Mucosa of stomach (tissue), 1 donor: Measurements from ENCODE around the gene ZNF367.
A peak's percentile ranks its signal among the peaks of the same experiment; 100 is the strongest.

Experiments used
- H3K27me3 ChIP-seq: one replicate; pipeline ENCODE4 v1.7.0; 2013; ENCODE audit warnings: mild to moderate bottlenecking, low read length; ENCODE audit not compliant: control insufficient read depth, insufficient read depth
- H3K36me3 ChIP-seq: one replicate; pipeline ENCODE4 v1.7.0; 2013; ENCODE audit warnings: low read length; ENCODE audit not compliant: control insufficient read depth, insufficient read depth
- H3K4me1 ChIP-seq: one replicate; pipeline ENCODE4 v1.7.0; 2013; ENCODE audit warnings: mild to moderate bottlenecking, low read length; ENCODE audit not compliant: control insufficient read depth, insufficient read depth
- H3K4me3 ChIP-seq: one replicate; pipeline ENCODE4 v1.7.0; 2013; ENCODE audit warnings: low read length
- H3K9ac ChIP-seq: one replicate; pipeline ENCODE4 v1.7.0; 2013; ENCODE audit warnings: mild to moderate bottlenecking, low read length, moderate library complexity
- H3K9me3 ChIP-seq: one replicate; pipeline ENCODE4 v1.7.0; 2013; ENCODE audit warnings: mild to moderate bottlenecking, low read length, moderate library complexity; ENCODE audit not compliant: control insufficient read depth
- donor health status: Pancreatic carcinoma.

The ZNF367 gene

GRCh38 chr9:96435345-96435744 is 17.2 kb upstream of the ZNF367 start:
- H3K36me3 ChIP-seq: no peaks in the 10 kb centered on the region
- no peaks in the 10 kb centered on the region for H3K9me3 ChIP-seq
- no peaks in the 10 kb centered on the region for H3K4me1 ChIP-seq
- no peaks in the 10 kb centered on the region for H3K27me3 ChIP-seq
- no peak overlapping the region for H3K9ac ChIP-seq
- no peak overlapping the region for H3K4me3 ChIP-seq

GRCh38 chr9:96430377-96430776 is 12.2 kb upstream of the ZNF367 start:
- H3K4me1 ChIP-seq: no peaks in the 10 kb centered on the region
- no peaks in the 10 kb centered on the region for H3K9me3 ChIP-seq
- H3K36me3 ChIP-seq: no peaks in the 10 kb centered on the region
- no peak overlapping the region for H3K4me3 ChIP-seq
- H3K9ac ChIP-seq: no peak overlapping the region
- H3K27me3 ChIP-seq: no peaks in the 10 kb centered on the region

GRCh38 chr9:96429732-96430131 is 11.6 kb upstream of the ZNF367 start:
- Histone ChIP-seq H3K9me3 (no peaks in the 10 kb centered on the region), H3K36me3 (no peaks in the 10 kb centered on the region), H3K4me3 (no peak overlapping the region), H3K4me1 (no peaks in the 10 kb centered on the region), H3K27me3 (no peaks in the 10 kb centered on the region), H3K9ac (no peak overlapping the region)

- no peak overlapping the region for H3K4me3 ChIP-seq
- no peaks in the 10 kb centered on the region for H3K9me3 ChIP-seq
- no peaks in the 10 kb centered on the region for H3K36me3 ChIP-seq
These were observed 7.5 kb upstream of the ZNF367 start for GRCh38 chr9:96425500-96426169.

GRCh38 chr9:96423985-96424336 is 5.8 kb upstream of the ZNF367 start:
- Histone ChIP-seq H3K4me3 (no peak overlapping the region), H3K9ac (no peak overlapping the region), H3K36me3 (no peaks in the 10 kb centered on the region), H3K27me3 (no peaks in the 10 kb centered on the region), H3K9me3 (no peaks in the 10 kb centered on the region), H3K4me1 (peaks cover 16% of the 10 kb centered on the region)

More at GRCh38 chr9:96425500-96426169, 7.5 kb upstream of the ZNF367 start:
- Histone ChIP-seq H3K27me3 (no peaks in the 10 kb centered on the region), H3K9ac (no peak overlapping the region), H3K4me1 (peaks cover 4% of the 10 kb centered on the region)

GRCh38 chr9:96423322-96423984 is 5.3 kb upstream of the ZNF367 start:
- H3K4me3 ChIP-seq: no peak overlapping the region
- H3K27me3 ChIP-seq: no peaks in the 10 kb centered on the region
- peaks cover 16% of the 10 kb centered on the region for H3K4me1 ChIP-seq
- no peaks in the 10 kb centered on the region for H3K9me3 ChIP-seq
- no peak overlapping the region for H3K9ac ChIP-seq
- H3K36me3 ChIP-seq: no peaks in the 10 kb centered on the region

- Histone ChIP-seq H3K4me1 (peaks cover 21% of the 10 kb centered on the region), H3K9me3 (no peaks in the 10 kb centered on the region), H3K4me3 (no peak overlapping the region), H3K36me3 (no peaks in the 10 kb centered on the region), H3K27me3 (no peaks in the 10 kb centered on the region), H3K9ac (no peak overlapping the region)
These were observed 2.5 kb upstream of the ZNF367 start for GRCh38 chr9:96420468-96421219.

GRCh38 chr9:96419691-96419969 is 1.5 kb upstream of the ZNF367 start:
- no peaks in the 10 kb centered on the region for H3K36me3 ChIP-seq
- H3K9me3 ChIP-seq: no peaks in the 10 kb centered on the region
- peak overlapping the region; percentile 64 for H3K4me3 ChIP-seq
- H3K4me1 ChIP-seq: peaks cover 21% of the 10 kb centered on the region
- H3K9ac ChIP-seq: peak overlapping the region; percentile 78
- no peaks in the 10 kb centered on the region for H3K27me3 ChIP-seq

GRCh38 chr9:96418920-96419690 is 935 bp upstream of the ZNF367 start:
- Histone ChIP-seq H3K27me3 (no peaks in the 10 kb centered on the region), H3K36me3 (no peaks in the 10 kb centered on the region), H3K4me3 (peak overlapping the region; percentile 64), H3K4me1 (peaks cover 21% of the 10 kb centered on the region), H3K9ac (peak overlapping the region; percentile 78), H3K9me3 (no peaks in the 10 kb centered on the region)

- peaks cover 29% of the 10 kb centered on the region for H3K4me1 ChIP-seq
- H3K27me3 ChIP-seq: no peaks in the 10 kb centered on the region
- peak overlapping the region; percentile 50 for H3K4me3 ChIP-seq
- no peaks in the 10 kb centered on the region for H3K36me3 ChIP-seq
- H3K9ac ChIP-seq: peak overlapping the region; percentile 55
- no peaks in the 10 kb centered on the region for H3K9me3 ChIP-seq
These were observed 498 bp downstream of the ZNF367 start for GRCh38 chr9:96417661-96418082.

- H3K9me3 ChIP-seq: no peaks in the 10 kb centered on the region
- peaks cover 29% of the 10 kb centered on the region for H3K4me1 ChIP-seq
- no peaks in the 10 kb centered on the region for H3K36me3 ChIP-seq
- H3K9ac ChIP-seq: peak overlapping the region; percentile 83
- no peaks in the 10 kb centered on the region for H3K27me3 ChIP-seq
- peak overlapping the region; percentile 77 for H3K4me3 ChIP-seq
These were observed 1.1 kb downstream of the ZNF367 start for GRCh38 chr9:96417051-96417586.
